Activated CD8-positive, alpha-beta memory T cell treated with anti-CD3 and anti-CD28 coated beads for 48 hours (primary cell): Measurements from ENCODE around the gene ATN1.
"Not testable (repeated sequence)": the region's sequence is repeated elsewhere in the genome, so short reads cannot be mapped to it uniquely, and the experiment has no call there.

Experiments
- DNase-seq, 3 experiments: peaks; one replicate each; pipeline ENCODE4 v3.0.0-alpha.2; 2020; ENCODE audit warnings: low read depth in 2 of 3, low spot score in 2 of 3

Gene ATN1, protein sequence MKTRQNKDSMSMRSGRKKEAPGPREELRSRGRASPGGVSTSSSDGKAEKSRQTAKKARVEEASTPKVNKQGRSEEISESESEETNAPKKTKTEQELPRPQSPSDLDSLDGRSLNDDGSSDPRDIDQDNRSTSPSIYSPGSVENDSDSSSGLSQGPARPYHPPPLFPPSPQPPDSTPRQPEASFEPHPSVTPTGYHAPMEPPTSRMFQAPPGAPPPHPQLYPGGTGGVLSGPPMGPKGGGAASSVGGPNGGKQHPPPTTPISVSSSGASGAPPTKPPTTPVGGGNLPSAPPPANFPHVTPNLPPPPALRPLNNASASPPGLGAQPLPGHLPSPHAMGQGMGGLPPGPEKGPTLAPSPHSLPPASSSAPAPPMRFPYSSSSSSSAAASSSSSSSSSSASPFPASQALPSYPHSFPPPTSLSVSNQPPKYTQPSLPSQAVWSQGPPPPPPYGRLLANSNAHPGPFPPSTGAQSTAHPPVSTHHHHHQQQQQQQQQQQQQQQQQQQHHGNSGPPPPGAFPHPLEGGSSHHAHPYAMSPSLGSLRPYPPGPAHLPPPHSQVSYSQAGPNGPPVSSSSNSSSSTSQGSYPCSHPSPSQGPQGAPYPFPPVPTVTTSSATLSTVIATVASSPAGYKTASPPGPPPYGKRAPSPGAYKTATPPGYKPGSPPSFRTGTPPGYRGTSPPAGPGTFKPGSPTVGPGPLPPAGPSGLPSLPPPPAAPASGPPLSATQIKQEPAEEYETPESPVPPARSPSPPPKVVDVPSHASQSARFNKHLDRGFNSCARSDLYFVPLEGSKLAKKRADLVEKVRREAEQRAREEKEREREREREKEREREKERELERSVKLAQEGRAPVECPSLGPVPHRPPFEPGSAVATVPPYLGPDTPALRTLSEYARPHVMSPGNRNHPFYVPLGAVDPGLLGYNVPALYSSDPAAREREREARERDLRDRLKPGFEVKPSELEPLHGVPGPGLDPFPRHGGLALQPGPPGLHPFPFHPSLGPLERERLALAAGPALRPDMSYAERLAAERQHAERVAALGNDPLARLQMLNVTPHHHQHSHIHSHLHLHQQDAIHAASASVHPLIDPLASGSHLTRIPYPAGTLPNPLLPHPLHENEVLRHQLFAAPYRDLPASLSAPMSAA (N-terminal part only)

DNA sequence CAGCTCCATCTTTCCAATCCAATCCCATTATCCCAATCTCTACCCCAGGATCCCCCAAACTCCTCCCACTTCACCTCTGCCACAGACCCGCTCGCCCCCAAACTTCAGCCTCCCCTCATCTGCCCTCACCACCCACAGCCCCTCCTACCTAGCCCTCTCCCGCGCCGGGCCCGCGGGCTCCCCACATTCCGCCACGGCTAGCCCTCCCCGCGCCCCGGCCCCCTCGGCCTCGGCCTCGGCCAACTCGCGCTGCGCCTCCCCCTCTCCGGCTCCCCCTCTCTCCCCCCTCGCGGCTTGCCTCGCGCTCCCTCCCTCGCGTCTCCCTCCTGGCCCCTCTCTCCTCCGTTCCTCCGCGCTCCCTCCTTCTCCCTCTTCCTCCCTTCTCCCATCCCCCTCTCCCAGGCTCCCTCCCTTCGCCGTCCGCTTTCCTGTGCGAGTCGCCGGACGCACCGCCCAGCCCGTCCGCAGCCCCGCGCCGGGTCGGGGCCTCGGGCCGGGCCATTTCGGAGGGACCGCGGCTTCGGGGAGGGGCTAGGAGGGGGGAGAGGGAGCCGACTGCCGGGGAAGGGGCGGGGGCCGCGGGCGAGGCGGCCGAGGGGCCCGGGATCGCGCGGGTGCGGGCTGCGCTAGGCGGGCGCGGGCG is at the start of gene ATN1:
Gene ATN1 (plus strand): TSS at position 581 of the 643 bp plus-strand sequence. CDS start 6,043 bp downstream, outside the sequence.
- DNase-seq, result no peak

DNA sequence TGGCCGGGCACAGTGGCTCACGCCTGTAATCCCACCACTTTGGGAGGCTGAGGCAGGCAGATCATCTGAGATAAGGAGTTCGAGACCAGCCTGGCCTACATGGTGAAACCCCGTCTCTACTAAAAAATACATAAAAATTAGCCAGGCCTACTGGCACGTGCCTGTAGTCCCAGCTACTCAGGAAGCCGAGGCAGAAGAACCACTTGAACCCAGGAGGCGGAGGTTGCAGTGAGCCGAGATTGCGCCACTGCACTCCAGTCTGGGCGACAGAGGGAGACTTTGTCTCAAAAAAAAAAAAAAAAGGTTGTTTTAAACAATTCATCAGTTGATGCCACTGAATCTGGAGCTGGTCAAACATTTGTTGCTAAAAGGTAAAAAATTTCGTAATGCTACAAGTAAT is 47.9 kb upstream of the ATN1 start:
- not testable (repeated sequence) for DNase-seq

DNA sequence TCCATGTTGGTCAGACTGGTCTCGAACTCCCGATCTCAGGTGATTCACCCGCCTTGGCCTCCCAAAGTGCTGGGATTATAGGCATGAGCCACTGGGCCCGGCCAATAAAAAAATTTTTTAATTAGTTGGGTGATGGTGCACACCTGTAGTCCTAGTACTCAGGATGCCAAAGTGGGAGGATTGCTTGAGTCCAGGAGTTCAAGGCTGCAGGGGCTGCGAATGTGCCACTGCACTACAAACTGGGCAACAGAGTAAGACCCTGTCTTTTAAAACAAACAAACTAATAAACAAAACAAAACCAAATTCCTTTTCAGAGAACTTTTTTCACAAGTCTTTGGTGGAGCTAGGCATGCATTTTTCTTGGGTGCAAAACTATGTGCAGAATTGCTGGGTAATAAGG is 44.5 kb upstream of the ATN1 start:
- DNase-seq, result no peak

DNA sequence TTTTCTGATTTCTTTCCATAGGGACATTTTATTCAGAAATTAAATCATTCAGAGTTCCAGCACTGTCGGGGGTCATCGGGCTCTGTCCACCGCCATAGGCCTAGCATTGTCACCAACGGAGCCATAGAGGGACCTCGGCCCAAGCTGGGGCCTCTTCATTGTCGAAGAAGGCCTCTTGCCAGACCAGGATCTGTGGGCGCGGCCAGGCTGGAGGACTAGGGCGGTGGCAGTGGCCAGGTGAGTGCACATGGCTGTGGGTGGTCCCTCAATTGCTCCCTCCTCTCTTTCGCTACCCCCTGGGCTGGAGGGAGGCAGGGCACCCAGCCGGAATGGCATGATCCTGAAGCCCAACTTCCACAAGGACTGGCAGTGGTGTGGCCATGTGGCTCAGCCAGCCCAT is 44.1 kb upstream of the ATN1 start:
- no peak for DNase-seq

DNA sequence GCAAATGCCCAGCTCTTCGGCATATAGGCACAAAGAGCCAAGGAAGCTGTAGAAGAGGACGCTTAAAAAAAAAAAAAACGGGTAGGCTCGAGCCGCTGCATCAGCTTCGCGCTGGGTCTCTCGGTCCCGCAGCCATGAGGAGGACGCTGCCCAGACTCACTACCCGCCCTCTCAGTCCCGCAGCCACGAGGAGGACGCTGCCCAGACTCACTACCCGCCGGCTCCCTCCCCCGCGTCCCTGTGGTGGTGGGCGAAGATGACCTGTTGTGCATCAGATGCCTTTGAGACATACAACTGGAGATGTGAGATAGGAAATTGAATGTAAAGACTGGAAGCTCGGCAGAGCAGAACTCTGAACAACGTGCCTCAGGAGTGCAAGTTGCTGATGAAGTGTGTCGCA is 43.2 kb upstream of the ATN1 start:
- DNase-seq, result no peak

DNA sequence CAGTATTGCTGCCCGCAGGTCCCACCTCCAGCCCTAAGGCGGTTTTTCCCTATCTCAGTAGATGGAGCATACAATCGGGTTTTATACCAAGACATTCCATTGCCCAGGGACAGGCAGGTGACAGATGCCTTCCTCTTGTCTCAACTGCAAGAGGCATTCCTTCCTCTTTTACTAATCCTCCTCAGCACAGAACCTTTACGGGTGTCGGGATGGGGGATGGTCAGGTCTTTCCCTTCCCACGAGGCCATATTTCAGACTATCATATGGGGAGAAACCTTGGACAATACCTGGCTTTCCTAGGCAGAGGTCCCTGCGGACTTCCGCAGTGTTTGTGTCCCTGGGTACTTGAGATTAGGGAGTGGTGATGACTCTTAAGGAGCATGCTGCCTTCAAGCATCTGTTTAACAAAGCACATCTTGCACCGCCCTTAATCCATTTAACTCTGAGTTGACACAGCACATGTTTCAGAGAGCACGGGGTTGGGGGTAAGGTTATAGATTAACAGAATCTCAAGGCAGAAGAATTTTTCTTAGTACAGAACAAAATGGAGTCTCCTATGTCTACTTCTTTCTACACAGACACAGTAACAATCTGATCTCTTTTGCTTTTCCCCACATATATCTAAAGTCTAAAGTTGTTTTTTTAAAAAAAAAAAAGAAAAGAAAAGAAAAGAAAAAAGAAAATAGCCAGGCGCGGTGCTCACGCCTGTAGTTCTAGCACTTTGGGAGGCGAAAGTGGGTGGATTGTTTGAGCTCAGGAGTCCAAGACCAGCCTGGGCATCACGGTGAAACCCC is 41.4 kb upstream of the ATN1 start:
- DNase-seq, result not testable (repeated sequence)

DNA sequence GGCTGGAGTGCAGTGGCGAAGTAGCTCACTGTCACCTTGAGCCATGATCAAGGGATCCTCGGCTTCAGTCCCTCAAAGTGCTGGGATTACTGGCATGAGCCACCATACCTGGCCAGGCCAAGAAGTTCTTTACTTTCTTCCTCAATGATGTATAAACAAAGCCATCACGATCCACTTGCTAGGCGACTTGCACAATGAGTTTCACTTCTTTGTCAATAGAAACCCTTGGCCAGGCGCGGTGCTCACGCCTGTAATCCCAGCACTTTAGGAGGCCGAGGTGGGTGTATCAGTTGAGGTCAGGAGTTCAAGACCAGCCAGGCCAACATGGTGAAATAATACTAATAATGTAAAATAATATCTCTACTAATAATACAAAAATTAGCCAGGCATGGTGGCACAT is 40.3 kb upstream of the ATN1 start:
- no peak for DNase-seq

DNA sequence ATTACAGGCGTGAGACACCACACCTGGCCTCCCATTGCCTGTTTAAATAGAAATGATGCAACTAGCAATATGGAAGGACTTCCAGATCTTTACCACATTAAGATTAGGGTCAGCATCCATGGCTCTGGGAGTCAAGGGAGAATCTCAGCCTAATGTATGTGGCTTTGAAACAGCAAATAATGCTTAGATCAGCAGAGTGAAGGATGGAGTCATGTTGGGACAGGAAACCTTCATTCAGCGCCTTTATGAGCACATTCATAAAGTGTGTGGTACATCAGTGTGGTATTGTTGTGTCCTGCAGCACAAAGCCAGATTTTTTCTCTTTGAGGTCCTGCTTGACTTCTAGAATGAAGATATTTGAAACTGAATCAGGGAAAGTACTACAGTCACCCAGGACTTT is 39.4 kb upstream of the ATN1 start:
- DNase-seq, result no peak

DNA sequence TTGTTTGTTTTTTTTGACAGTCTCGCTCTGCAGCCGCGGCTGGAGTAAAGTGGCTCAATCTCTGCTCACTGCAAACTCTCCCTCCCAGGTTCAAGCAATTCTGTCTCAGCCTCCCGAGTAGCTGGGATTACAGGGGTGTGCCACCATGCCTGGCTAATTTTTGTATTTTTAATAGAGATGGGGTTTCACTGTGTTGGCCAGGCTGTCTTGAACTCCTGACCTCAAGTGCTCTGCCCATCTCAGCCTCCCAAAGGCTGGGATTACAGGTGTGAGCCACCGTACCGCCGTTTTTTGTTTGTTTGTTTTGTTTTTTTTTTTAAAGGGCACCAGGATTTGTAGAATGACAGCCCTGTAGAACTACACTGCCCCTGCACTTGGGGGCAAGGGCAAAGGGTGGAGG is 39.0 kb upstream of the ATN1 start:
- DNase-seq, result not testable (repeated sequence)

DNA sequence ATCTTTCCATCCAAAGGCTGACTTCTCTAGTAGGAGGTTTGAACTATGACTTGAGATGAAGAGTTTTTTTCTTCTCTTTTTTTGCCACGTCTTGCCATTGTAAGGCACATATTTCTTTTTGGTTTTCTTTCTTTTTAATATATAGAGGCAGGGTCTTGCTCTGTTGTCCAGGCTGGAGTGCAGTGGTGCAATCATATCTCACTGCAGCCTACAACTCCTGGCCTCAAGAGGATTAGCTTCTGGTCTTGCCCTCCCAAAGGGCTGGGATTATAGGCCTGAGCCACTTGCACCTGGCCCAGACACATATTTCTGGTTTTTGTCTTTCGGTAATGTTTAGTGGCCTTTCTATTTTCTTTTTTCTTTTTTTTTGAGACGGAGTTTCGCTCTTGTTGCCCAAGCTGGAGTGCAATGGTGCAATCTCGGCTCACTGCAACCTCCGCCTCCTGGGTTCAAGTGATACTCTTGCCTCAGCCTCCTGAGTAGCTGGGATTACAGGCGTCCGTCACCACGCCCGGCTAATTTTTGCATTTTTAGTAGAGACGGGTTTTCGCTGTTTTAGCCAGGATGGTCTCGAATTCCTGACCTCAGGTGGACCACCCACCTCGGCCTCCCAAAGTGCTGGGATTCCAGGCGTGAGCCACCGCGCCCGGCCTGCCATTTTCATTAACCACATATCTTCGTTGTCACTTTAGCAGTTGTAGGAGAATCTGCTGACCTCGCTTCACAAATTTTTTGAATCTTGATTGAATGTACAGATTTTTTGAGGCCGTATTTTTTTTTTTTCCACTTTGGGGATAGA is 37.8 kb upstream of the ATN1 start:
- not testable (repeated sequence) for DNase-seq

DNA sequence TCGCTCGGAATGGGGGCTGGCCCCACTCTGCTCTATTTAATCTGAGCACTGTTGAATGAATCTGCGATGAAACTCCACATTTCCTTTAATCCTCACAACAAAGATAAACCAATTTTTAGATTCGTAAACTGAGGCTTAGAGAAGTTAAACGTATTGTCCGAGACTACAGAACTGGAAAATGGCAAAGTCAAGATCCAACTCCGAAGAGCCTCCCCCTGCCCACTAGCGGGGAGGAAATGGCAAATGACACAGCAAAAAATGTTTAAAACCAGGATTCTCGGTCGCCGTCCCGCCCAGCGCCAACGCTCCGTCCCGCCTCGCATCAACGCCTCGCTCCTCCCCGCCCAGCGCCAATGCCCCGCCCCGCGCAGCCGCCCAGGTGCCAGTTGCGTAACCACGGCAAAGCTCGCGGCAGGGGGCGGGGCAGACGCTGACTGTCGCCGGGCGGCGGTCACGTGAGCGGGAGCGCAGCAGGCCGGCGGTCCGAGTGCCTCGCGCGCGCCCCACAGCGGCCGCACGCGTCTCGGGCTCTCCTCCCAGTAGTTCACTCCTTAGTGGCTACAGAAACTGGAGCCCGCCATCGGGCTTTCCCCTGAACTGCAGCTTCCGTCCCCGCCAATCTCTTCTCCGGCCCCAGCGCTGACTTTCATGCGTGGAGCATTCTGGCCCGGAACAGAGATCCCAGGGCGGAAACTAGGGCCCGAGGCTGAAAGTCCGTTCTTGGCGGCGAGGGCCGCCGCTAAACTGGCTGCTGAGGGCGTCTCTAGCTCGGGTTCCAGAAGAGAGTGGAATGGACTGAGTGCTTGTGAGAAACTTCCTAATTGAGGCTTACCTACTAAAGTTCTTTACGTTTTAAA is 36.7 kb upstream of the ATN1 start:
- peak; percentile 93 to 98 (median 97) for DNase-seq

DNA sequence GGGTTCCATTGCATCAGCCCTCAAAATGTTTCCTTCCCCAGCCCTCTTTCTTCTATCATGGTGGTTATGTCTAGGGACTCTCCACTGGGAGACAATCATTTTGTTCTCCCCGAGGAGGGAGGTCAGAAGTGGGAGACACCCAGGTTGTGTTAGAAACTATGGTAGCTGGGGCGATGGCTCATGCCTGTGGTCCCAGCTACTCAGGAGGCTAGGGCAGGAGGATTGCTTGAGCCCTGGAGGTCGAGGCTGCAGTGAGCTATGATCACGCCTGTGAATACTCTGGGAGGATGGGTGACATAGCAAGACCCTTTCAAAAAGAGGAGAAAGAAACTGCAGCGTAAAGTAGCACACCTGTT is 36.1 kb upstream of the ATN1 start:
- no peak for DNase-seq

DNA sequence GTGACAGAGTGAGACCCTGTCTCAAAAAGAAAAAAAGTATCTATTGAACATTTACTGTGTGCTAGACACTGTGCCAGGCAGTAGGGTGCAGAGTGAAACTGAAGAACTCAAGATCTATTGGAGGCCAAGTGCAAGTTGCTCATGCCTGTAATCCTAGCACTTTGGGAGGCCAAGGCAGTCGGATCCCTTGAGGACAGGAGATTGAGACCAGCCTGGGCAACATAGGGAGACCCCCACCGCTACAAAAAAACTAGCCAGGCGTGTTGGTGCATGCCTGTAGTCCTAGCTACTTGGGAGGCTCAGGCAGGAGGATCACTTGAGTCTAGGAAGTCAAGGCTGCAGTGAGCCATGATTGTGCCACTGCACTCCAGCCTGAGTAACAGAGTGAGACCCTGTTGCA is 35.1 kb upstream of the ATN1 start:
- DNase-seq, result not testable (repeated sequence)

DNA sequence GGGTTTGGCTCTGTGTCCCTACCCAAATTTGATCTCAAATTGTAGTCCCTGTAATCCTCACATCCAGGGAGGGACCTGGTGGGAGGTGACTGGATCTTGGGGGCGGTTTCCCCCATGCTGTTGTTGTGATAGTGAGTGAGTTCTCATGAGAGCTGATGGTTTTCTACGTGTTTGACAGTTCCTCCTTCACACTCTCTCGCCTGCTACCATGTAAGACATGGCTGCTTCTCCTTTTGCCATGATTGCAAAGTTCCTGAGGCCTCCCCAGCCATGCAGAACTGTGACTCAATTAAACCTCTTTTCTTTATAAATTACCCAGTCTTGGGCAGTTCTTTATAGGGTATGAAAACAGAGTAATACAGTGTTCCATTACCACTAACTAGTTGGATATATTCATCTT is 33.4 kb upstream of the ATN1 start:
- no peak for DNase-seq

DNA sequence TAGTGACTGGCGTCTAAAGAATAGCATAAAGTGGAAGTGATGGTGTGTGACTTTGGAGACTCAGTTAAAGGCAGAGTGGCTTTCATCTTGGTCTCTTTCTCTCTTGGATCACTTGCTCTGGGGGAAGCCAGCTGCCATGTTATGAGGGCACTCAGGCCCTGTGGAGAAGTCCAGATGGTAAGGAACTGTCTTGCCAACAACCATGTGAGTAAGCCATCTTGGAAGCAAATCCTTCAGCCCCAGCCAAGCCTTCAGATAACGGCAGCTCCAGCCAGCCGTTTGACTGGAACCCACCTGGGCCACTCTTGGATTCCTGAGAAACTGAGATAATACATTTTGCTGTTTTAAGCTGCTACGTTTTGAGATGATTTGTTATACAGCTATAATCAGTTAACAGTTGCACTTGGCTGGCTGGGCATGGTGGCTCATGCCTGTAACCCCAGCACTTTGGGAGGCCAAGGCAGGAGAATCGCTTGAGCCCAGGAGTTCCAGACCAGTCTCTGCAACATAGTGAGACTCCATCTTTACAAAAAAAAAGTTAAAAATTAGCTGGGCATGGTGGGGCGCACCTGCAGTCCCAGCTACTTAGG is 30.8 kb upstream of the ATN1 start:
- DNase-seq, result no peak

DNA sequence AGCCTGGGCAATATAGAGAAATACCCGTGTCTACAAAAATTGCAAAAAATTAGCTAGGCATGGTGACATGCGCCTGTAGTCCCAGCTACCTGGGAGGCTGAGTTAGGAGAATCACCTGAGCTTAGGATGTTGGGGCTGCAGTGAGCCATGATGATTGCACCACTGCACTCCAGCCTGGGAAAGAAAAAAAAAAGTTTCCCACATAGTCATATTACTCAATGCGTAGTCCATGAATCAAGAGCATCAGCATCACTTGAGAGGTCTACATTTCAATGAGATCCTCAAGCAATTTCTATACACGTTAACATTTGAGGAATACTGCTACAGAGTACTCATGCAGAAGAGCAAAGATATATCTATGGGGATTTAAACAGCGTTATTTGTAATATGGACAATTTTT is 28.3 kb upstream of the ATN1 start:
- no peak for DNase-seq

DNA sequence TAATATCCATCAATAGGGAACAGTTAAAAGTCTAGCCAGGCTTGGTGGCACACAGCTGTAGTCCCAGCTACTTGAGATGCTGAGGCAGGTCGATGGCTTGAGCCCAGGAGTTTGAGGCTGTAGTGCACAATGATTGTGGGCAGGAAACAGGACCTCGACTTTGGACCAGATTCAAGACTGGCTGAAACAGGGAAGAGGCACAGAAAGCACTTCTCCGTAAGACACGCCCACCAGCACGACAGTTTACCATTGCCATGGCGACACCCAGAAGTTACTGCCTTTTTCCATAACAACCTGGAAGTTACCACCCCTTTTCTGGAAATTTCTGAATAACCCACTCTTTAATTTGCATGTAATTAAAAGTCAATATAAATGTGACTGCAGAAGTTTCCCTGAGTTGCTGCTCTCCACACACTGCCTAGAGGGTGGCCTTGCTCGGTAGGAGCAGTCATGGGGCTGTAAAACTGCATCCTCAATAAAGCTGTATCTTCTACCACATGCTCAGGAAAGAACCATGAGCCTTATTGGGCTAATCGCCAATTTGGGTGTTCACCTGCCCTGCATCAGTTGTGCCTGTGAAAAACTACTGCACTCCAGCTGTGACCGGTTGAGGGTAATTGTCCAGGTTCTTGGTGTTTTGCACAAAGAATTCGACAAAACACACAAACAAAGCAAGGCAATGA is 27.8 kb upstream of the ATN1 start:
- no peak for DNase-seq

DNA sequence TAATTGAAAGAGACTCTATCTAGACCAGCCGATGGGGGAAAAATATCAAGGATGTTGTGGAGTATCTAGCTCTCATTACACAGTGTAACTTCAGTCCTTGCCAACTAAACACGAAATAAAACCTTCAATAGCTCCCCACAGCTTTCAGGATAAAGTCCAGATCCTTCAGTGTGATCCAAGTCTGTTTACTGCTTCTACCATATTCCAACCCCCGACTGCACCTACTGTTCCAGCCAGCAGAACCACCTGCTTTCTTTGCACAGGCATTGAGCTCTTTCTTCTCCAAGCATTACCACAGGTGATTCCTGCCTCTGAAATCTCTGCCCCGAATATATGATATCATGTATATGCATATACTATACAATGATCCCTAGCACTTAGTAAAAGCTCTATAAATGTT is 25.3 kb upstream of the ATN1 start:
- DNase-seq, result no peak
